Small intestine (tissue), 4 donors: Measurements from ENCODE around the gene KIAA1549. TPM values are rescaled to one million over a fixed set of nuclear protein-coding genes. Genes with fewer than 3 reads are reported as not detected.

Source experiments
- polyA plus RNA-seq, 4 donors: library from polyadenylated mRNA; stranded (reverse) in 3 of 4; unstranded in 1 of 4; fragments of 200-250 nt in 3 of 4; fragments of 120-200 nt in 1 of 4; gene quantifications; one replicate each; pipeline versions ENCODE4 v1.2.1 to v1.2.3, GENCODE V29; 2013
- donor health status: healthy with polysubstance abuse.
- donor health status: Bipolar disorder and iron deficiency.
- donor health status: healthy.

Gene KIAA1549
- polyA plus RNA-seq, 4 donors: under 0.01 to 2.7 (median 1.2) TPM

Other genes with a start within 250 kb of the KIAA1549 start
- gene TMEM213, start 183.4 kb downstream of the KIAA1549 start, polyA plus RNA-seq: under 1 TPM in 2 of 4 donors, not detected in 2; 0.01 to 0.07 TPM
- gene ATP6V0A4, start 183.2 kb downstream of the KIAA1549 start, polyA plus RNA-seq: under 1 TPM in 1 of 4 donors, not detected in 3; 0.06 TPM
- 10 to 100 TPM in 1 of 4 donors, 1 to 10 TPM in 1, not detected in 2; 1.7 to 10.7 TPM for gene ZC3HAV1L, start 54.7 kb upstream of the KIAA1549 start, polyA plus RNA-seq
- gene ZC3HAV1, start 128.3 kb upstream of the KIAA1549 start, polyA plus RNA-seq: 10 to 100 TPM in 2 of 4 donors, 1 to 10 TPM in 2; 7.3 to 21.2 (median 9.8) TPM
- gene UBN2, start 249.8 kb upstream of the KIAA1549 start, polyA plus RNA-seq: 10 to 100 TPM in 1 of 4 donors, 1 to 10 TPM in 3; 1.4 to 14.2 (median 2.0) TPM